ENCODE data around the gene AVL9.

GRCh38 chr7:32569388-32570289 is 74.3 kb downstream of the AVL9 start:
- TF ChIP-seq, protein P1, sequence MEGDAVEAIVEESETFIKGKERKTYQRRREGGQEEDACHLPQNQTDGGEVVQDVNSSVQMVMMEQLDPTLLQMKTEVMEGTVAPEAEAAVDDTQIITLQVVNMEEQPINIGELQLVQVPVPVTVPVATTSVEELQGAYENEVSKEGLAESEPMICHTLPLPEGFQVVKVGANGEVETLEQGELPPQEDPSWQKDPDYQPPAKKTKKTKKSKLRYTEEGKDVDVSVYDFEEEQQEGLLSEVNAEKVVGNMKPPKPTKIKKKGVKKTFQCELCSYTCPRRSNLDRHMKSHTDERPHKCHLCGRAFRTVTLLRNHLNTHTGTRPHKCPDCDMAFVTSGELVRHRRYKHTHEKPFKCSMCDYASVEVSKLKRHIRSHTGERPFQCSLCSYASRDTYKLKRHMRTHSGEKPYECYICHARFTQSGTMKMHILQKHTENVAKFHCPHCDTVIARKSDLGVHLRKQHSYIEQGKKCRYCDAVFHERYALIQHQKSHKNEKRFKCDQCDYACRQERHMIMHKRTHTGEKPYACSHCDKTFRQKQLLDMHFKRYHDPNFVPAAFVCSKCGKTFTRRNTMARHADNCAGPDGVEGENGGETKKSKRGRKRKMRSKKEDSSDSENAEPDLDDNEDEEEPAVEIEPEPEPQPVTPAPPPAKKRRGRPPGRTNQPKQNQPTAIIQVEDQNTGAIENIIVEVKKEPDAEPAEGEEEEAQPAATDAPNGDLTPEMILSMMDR (IDR thresholded peaks at IDR 0.05; ENCODE audit: low read length) = no peak
- TF ChIP-seq EZH2 (IDR thresholded peaks at IDR 0.05; ENCODE audit: borderline replicate concordance, low read length) = no peak
